GM21515 (cell line): ENCODE results near the gene ATP2B2.
"Not testable (repeated sequence)": the region's sequence is repeated elsewhere in the genome, so short reads cannot be mapped to it uniquely, and the experiment has no call there.

Experiments
- ATAC-seq: cut with Tn5 transposase; IDR thresholded peaks from one replicate; pipeline ENCODE4 v1.9.1; 2021; ENCODE audit not compliant: unreplicated experiment

ATP2B2 gene

GRCh38 chr3:10309736-10310135, 195.7 kb downstream of the ATP2B2 start:
- no peak for ATAC-seq

DNA sequence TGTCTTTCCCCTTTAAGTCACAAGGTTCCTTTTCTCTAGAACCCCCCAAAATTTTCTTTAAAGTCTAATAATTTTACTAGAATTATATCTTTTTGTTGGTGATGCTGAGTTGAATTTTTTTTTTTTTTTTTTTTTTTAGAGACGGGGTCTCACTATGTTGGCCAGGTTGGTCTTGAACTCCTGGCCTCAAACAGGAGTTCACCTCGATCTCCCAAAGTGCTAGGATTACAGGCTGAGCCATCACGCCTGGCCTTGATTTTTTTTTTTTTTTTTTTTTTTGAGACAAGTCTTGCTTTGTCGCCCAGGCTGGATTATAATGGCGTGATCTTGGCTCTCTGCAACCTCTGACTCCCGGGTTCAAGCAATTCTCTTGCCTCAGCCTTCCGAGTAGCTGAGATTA, 196.7 kb downstream of the ATP2B2 start:
- ATAC-seq, result no peak

DNA sequence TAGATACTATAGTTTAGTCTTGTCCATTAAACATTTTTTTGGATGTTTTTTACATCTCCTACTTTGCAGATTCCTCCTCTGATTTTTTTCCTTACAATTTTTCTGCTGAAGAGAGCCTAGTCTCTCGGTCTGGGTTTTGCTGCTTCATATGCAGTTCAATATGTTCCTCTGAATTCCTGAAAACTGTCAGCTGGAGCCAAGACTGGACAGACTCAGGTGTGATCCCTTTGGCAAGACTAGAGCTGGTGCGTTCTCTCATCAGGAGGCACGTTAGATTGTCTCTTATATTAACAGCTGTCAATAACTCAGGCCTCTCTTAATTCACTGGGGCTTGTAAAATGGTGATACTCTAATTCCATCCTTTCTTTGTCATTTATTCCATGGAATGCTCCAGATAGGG, 199.2 kb downstream of the ATP2B2 start:
- ATAC-seq, result no peak

DNA sequence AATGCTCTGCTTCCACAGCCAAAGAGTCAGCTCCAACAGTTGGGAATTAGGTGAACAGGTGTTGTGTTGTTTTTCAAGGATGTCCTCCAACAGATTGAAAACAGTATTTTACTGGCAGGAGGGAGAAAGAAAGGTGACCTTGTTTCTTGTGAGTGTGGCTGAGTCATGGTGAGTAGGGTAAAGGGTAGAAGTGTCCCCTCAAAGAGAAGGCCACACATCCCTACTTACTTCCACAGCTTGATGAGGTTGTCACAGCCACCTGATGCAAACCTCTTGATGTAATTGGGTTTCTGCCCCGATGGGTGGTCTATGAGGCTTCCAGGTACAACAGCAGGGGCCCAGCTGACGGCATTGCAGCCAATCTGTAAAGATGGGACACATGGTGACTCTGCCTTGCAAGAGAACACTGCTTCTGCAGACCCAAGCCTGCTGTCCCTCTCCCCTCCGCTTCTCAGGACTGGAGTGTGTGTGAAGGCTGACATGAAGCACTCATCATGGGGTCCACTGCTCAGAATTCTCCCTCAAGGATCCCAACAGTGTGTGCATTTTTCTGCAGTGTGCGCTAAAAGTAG, 200.0 kb downstream of the ATP2B2 start:
- ATAC-seq, result no peak

- no peak for ATAC-seq
Measured at GRCh38 chr3:10304905-10305304, 200.5 kb downstream of the ATP2B2 start.

GRCh38 chr3:10303785-10304184, 201.6 kb downstream of the ATP2B2 start:
- ATAC-seq, result no peak

GRCh38 chr3:10303105-10303504, 202.3 kb downstream of the ATP2B2 start:
- no peak for ATAC-seq

DNA sequence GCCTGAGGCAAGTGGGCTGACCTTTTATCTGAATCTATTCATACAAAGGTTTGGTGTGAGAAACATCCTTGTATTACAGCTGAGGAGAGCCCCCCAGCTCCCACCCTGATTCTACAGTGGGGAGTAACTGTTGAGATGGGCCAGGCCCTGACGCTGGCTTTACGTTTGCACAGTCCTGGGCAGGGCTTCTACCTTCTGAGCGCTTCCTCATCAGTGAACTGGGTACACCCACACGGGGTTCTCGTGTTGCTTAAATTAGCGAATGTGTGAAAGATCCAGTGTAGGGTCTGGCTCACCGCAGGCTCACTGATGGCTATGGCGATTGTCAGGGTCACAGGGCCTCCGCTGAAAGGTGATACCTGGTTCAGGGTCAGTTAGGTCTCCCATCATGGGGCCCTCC, 205.3 kb downstream of the ATP2B2 start:
- no peak for ATAC-seq

DNA sequence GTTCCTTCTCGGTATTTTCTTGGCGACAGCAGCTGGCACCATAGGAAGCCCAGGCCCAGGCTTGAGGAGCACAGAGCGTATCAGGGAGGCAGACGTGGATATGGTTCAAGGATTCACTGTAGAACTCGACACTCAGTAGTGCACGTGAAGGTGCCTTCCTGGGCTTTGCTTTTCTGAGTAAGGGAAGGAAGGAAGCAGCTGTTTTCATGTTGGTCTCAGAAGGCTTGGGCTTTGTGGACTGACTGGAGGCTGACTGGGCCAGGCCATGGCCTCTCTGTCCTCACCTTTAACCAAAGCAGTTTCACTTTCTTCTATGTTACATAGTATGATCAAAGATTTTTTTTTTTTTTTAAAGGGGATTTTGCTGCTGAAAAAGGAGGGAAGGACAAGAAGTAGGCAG, 205.7 kb downstream of the ATP2B2 start:
- ATAC-seq, result no peak

DNA sequence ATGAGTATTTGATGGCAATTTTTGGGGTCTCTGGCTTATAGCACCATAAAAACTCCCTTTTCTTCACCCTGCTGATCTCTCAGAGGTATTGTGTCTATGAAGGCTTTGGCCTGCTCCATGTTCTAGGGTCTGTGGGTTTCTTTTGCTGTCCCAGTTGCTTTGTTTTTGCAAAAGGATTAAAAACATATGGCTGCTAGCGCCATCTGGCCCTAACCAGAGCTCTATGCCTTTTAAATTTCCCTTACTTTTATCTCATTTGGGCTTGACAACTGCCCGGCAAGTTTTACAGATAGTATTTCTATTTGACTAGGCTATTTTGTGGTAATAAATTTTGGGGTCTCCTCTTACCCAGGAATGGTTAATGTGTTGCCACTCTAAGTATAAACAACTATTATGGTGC, 206.2 kb downstream of the ATP2B2 start:
- ATAC-seq, result no peak

DNA sequence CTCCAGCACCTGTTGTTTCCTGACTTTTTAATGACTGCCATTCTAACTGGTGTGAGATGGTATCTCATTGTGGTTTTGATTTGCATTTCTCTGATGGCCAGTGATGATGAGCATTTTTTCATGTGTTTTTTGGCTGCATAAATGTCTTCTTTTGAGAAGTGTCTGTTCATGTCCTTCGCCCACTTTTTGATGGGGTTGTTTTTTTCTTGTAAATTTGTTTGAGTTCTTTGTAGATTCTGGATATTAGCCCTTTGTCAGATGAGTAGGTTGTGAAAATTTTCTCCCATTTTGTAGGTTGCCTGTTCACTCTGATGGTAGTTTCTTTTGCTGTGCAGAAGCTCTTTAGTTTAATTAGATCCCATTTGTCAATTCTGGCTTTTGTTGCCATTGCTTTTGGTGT, 207.3 kb downstream of the ATP2B2 start:
- ATAC-seq, result not testable (repeated sequence)

- no peak for ATAC-seq
Measured at GRCh38 chr3:10294030-10294586, 211.3 kb downstream of the ATP2B2 start.

- peak; percentile 58 for ATAC-seq
Measured at GRCh38 chr3:10292505-10293419, 212.6 kb downstream of the ATP2B2 start, which contains the start of gene GHRL. TSS of gene GHRL (minus strand) at chr3:10292947. CDS start at chr3:10290180, 2,767 bp downstream.

DNA sequence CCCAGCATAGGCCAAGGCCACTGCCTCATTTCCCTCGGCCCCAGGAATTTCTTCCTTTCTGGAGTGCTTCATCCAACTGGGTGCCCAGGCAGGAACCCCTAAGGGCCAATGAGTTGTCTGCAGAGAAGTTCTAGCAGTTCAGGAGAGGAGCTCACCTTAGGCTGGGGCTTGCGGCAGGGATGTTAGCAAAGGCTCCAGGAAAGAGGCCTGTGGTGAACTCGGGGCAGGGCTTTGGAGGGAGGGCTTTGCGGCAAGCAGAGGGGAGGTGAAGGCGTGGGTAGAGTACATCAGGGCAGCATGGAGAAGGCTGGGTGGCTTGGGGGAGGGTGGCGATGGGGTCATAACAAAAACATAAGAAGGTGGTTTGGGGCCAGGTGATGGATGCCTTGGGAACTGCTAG, 213.7 kb downstream of the ATP2B2 start:
- no peak for ATAC-seq

GRCh38 chr3:10290481-10291176, 214.8 kb downstream of the ATP2B2 start:
- no peak for ATAC-seq

DNA sequence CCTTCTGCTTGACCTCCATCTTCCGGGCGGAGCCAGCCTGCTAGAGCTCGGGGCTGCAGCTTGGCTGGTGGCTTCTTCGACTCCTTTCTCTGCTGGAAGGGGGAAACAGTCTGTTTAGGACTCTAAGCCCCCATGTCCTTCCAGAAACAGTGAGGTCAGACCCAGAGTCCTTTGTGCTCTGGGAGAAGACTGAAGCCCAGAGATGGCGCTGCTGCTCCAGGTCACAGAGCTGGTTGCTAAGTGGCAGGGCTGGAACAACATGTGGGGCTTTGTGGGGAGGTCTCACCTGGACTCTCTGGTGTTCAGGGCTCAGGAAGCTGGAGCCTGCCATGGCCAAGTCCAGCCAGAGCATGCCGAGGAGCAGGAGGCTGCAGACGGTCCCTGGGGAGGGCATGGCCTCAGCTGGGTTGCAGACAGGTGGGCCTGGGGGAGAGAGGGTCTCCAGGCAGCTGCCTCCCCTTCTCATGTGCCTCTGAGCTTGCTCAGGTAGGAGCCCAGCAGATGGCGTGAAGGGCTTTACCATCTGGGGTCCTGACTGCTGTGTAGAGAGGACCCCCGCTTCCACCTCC, 215.5 kb downstream of the ATP2B2 start:
- ATAC-seq, result no peak

DNA sequence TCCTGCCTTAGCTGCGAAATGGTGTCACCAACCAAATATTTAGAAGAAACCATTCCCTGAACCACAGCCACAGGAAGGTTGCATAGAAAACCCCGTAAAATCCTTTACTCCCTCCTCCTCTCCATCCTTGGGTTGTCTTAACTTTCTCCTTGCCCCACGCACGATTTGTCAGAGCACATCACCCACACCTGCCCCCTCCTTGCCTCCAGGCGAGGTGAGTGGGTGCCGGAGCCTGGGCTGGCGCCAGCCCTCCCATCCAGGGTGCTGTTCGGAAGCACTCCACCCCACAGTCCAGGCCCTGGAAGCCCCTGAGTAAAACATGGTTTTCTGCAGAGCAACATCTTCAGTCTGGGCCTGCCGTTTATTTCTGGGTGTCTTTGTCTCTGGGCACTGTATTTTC, 216.3 kb downstream of the ATP2B2 start:
- ATAC-seq, result no peak

GRCh38 chr3:10288575-10288960, 216.8 kb downstream of the ATP2B2 start:
- no peak for ATAC-seq

GRCh38 chr3:10287936-10288574, 217.3 kb downstream of the ATP2B2 start:
- ATAC-seq, result no peak

DNA sequence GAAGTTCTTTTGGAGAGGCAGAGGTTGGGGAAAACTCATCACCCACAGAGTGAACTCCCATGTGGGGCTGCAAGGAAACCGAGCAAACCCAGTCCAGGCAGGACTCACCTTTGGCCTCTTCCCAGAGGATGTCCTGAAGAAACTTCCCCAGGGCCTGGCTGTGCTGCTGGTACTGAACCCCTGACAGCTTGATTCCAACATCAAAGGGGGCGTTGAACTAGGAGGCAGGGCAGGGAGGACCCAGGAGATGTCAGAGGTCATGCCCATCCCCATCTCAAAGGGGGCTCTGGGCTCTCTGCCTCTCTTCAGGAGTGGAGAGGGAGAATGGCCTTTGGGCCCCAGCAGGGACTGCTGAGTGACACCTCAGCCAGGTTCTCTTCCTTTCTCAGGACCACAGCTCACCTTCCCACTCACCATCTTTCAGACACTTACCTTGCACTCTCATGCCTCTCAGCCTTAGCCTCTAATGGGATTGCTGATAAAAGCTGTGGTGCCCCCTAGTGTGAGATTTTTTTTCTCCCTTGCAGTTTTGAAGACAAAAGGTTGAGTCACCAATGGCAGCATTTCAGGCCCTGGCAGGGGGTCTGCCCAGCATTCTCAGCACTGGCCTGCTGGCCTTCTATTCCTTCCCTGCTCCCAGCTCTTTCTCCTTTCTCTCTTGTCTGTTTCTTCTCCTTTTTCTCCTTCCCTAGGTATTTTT, 218.6 kb downstream of the ATP2B2 start:
- no peak for ATAC-seq
